Measurements from ENCODE around the gene SH3RF1. TPM values are rescaled to one million over a fixed set of nuclear protein-coding genes. Genes with fewer than 3 reads are reported as not detected.
A peak's percentile ranks its signal among the peaks of the same experiment; 100 is the strongest.

SH3RF1 gene
- total RNA-seq, 3 donors from 2014 or later: 20.2 to 37.0 (median 27.9) TPM

DNA sequence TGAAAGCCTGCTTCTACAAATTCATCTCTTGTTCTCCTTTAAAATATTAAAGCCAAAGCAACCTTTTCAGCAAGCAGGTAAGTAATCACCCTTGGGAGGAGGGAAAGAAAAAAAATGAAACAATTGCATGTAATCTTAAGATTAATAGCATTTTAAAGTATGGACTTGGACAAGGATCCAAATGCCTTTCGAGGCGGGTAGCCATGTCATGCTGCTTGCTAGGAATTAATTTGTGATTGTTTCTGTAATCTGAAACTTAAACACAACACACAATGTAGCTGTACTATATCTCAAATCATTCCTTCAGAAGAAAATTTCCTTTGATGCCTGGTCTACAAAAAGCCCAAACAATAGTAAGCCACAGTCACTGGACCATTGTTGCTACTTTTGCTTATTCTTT is 148.3 kb downstream of the SH3RF1 start:
- DNase-seq (ENCODE audit: low spot score in 2 of 2): no peak
- Histone ChIP-seq H3K4me1 (peaks cover 0 to 7% of the 10 kb centered on the region in 2 donors), H3K4me3 (no peak overlapping the region), H3K9me3 (no peaks in the 10 kb centered on the region), H3K36me3 (peaks cover 4% of the 10 kb centered on the region), H3K27me3 (no peaks in the 10 kb centered on the region), H3K27ac (no peak overlapping the region)
- TF ChIP-seq, protein P1, sequence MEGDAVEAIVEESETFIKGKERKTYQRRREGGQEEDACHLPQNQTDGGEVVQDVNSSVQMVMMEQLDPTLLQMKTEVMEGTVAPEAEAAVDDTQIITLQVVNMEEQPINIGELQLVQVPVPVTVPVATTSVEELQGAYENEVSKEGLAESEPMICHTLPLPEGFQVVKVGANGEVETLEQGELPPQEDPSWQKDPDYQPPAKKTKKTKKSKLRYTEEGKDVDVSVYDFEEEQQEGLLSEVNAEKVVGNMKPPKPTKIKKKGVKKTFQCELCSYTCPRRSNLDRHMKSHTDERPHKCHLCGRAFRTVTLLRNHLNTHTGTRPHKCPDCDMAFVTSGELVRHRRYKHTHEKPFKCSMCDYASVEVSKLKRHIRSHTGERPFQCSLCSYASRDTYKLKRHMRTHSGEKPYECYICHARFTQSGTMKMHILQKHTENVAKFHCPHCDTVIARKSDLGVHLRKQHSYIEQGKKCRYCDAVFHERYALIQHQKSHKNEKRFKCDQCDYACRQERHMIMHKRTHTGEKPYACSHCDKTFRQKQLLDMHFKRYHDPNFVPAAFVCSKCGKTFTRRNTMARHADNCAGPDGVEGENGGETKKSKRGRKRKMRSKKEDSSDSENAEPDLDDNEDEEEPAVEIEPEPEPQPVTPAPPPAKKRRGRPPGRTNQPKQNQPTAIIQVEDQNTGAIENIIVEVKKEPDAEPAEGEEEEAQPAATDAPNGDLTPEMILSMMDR (IDR thresholded peaks at IDR 0.05): no peak
- TF ChIP-seq POLR2A (IDR thresholded peaks at IDR 0.05) (no peak), POLR2AphosphoS5 (IDR thresholded peaks at IDR 0.05) (no peak)
- intact Hi-C loops (cut with DNase I; ENCODE audit: low total_unique reads): no loop called here

- TF ChIP-seq POLR2AphosphoS5 (IDR thresholded peaks at IDR 0.05) (no peak), POLR2A (IDR thresholded peaks at IDR 0.05) (no peak)
- TF ChIP-seq, protein P1 (IDR thresholded peaks at IDR 0.05): no peak
- H3K4me1 ChIP-seq: peaks cover 0 to 7% of the 10 kb centered on the region in 2 donors
- H3K9me3 ChIP-seq: no peaks in the 10 kb centered on the region
- intact Hi-C loops (cut with DNase I; ENCODE audit: low total_unique reads): no loop called here
- DNase-seq (ENCODE audit: low spot score in 2 of 2): no peak
- no peak overlapping the region for H3K4me3 ChIP-seq
- no peaks in the 10 kb centered on the region for H3K27me3 ChIP-seq
- peaks cover 4% of the 10 kb centered on the region for H3K36me3 ChIP-seq
- H3K27ac ChIP-seq: no peak overlapping the region
Measured at GRCh38 chr4:169121861-169122382, 148.8 kb downstream of the SH3RF1 start.

- Histone ChIP-seq H3K27me3 (no peaks in the 10 kb centered on the region), H3K4me1 (peaks cover 0 to 7% of the 10 kb centered on the region in 2 donors), H3K36me3 (peaks cover 4% of the 10 kb centered on the region), H3K9me3 (no peaks in the 10 kb centered on the region), H3K4me3 (no peak overlapping the region), H3K27ac (peak overlapping the region in 1 of 2 donors; percentile 30)
- TF ChIP-seq POLR2AphosphoS5 (IDR thresholded peaks at IDR 0.05): no peak
- TF ChIP-seq, protein P1 (IDR thresholded peaks at IDR 0.05): no peak
- TF ChIP-seq POLR2A (IDR thresholded peaks at IDR 0.05): no peak
- intact Hi-C loops (cut with DNase I; ENCODE audit: low total_unique reads): no loop called here
- DNase-seq (ENCODE audit: low spot score in 2 of 2): no peak
Measured at GRCh38 chr4:169120624-169121023, 150.1 kb downstream of the SH3RF1 start.

- Histone ChIP-seq H3K27ac (no peak overlapping the region), H3K36me3 (peaks cover 4% of the 10 kb centered on the region), H3K4me1 (no peaks in the 10 kb centered on the region), H3K4me3 (no peak overlapping the region), H3K9me3 (no peaks in the 10 kb centered on the region), H3K27me3 (no peaks in the 10 kb centered on the region)
- intact Hi-C loops (cut with DNase I; ENCODE audit: low total_unique reads): no loop called here
- no peak for DNase-seq (ENCODE audit: low spot score in 2 of 2)
- TF ChIP-seq POLR2A (IDR thresholded peaks at IDR 0.05) (no peak), POLR2AphosphoS5 (IDR thresholded peaks at IDR 0.05) (no peak)
- TF ChIP-seq, protein P1 (IDR thresholded peaks at IDR 0.05): no peak
Measured at GRCh38 chr4:169119536-169119935, 151.2 kb downstream of the SH3RF1 start.

DNA sequence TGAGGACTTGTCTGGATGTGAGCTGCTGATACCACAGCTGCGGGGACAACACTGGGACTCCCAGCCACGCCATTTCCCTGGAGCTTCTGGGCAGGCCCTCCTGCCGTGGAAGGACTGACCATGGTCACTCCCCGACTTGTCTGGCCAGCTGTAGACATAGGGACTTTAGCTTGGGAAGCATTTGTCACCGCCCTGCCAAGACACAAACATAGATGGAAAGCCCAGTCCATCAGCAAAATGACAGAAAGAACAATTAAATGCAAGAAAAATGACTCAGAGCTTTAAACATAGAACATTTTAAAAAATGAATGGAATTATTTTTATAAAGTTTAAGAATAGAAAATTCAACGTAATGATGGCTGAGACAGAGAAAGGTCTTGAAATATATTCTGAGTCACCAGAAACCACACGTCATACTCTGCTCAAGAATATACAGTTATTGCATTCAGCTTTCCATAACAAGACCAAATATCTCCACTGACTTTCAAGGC is 153.1 kb downstream of the SH3RF1 start:
- DNase-seq (ENCODE audit: low spot score in 2 of 2): no peak
- Histone ChIP-seq H3K4me1 (no peaks in the 10 kb centered on the region), H3K36me3 (peaks cover 4% of the 10 kb centered on the region), H3K4me3 (no peak overlapping the region), H3K27ac (peak overlapping the region in 1 of 2 donors; percentile 11), H3K27me3 (no peaks in the 10 kb centered on the region), H3K9me3 (no peaks in the 10 kb centered on the region)
- intact Hi-C loops (cut with DNase I; ENCODE audit: low total_unique reads): no loop called here
- TF ChIP-seq POLR2AphosphoS5 (IDR thresholded peaks at IDR 0.05): no peak
- no peak for TF ChIP-seq POLR2A (IDR thresholded peaks at IDR 0.05)
- TF ChIP-seq, protein P1 (IDR thresholded peaks at IDR 0.05): no peak
